H1 (cell line): ENCODE data around the gene DNAL4. TPM values are rescaled to one million over a fixed set of nuclear protein-coding genes. Genes with fewer than 3 reads are reported as not detected.

Source experiments
- CTCF ChIA-PET: fragments of 300-600 bp; sonication (Branson Sonifier 250); formaldehyde crosslinking; loops from one replicate; lab custom pipeline; 2021; ENCODE audit not compliant: partially characterized antibody; lab: Charles Lee
- POLR2A ChIA-PET: fragments of 300-600 bp; sonication (Branson Sonifier 250); formaldehyde crosslinking; loops from one replicate; lab custom pipeline; 2021; ENCODE audit warnings: inconsistent platforms; ENCODE audit not compliant: partially characterized antibody; lab: Charles Lee
- DNase-seq, 2 experiments: peaks; one replicate each; pipeline versions ENCODE4 v3.0.0 to v3.0.0-alpha.2; 2010 to 2022; ENCODE audit warnings: low spot score in 2 of 2, low read depth in 1 of 2, mixed read lengths in 1 of 2
- FAIRE-seq: peaks from 2 replicates; lab custom pipeline; 2011; peaks lifted over from hg19 to GRCh38; lab: Jason Lieb, UNC
- H2AFZ ChIP-seq: 2 replicates; pipeline ENCODE4 v1.8.1; 2012; ENCODE audit warnings: low read length, inconsistent platforms
- H2AK5ac ChIP-seq: 2 replicates; pipeline ENCODE4 v1.6.1; 2013; ENCODE audit warnings: low read depth, low read length
- H2BK120ac ChIP-seq: replicated peaks from 2 replicates; pipeline ENCODE3; 2013; ENCODE audit warnings: low read depth, low read length, inconsistent platforms
- H2BK12ac ChIP-seq: 2 replicates; pipeline ENCODE4 v1.6.1; 2013; ENCODE audit warnings: low read depth, low read length
- H2BK15ac ChIP-seq: 2 replicates; pipeline ENCODE4 v1.6.1; 2013; ENCODE audit warnings: low read length
- H2BK20ac ChIP-seq: 2 replicates; pipeline ENCODE4 v1.6.1; 2013; ENCODE audit warnings: low read length
- H2BK5ac ChIP-seq: 2 replicates; pipeline ENCODE4 v1.6.1; 2013; ENCODE audit warnings: low read depth, low read length
- H3K14ac ChIP-seq: 2 replicates; pipeline ENCODE4 v1.6.1; 2013; ENCODE audit warnings: inconsistent platforms; ENCODE audit not compliant: insufficient read length
- H3K18ac ChIP-seq: 2 replicates; pipeline ENCODE4 v1.6.1; 2013; ENCODE audit warnings: low read length; ENCODE audit errors: extremely low read depth
- H3K23ac ChIP-seq: 2 replicates; pipeline ENCODE4 v1.6.1; 2013; ENCODE audit warnings: inconsistent platforms; ENCODE audit not compliant: insufficient read length
- H3K23me2 ChIP-seq: 2 replicates; pipeline ENCODE4 v1.6.1; 2013; ENCODE audit warnings: low read depth, low read length
- H3K27ac ChIP-seq: 2 replicates; pipeline ENCODE4 v1.6.1; 2011; ENCODE audit warnings: low read depth, low read length, inconsistent platforms
- H3K27me3 ChIP-seq, 4 experiments: replicated peaks in 1 of 4; 1 replicate in 1 of 4; 2 replicates in 3 of 4; pipeline versions ENCODE4 v1.6.1 to v1.8.1; 2011 to 2013; ENCODE audit warnings: low read length in 3 of 4, mild to moderate bottlenecking in 3 of 4, inconsistent platforms in 2 of 4, mixed read lengths in 2 of 4, moderate library complexity in 1 of 4; ENCODE audit not compliant: control insufficient read depth in 3 of 4, insufficient read depth in 3 of 4; ENCODE audit errors: extremely low read depth in 1 of 4
- H3K36me3 ChIP-seq, 4 experiments: 2 replicates each; pipeline versions ENCODE4 v1.6.1 to v1.8.1; 2011 to 2013; ENCODE audit warnings: mild to moderate bottlenecking in 4 of 4, low read length in 3 of 4, moderate library complexity in 2 of 4, control low read depth in 1 of 4, inconsistent platforms in 1 of 4; ENCODE audit not compliant: insufficient read depth in 4 of 4, control insufficient read depth in 2 of 4
- H3K4ac ChIP-seq: replicated peaks from 2 replicates; pipeline ENCODE3; 2013; ENCODE audit warnings: low read length, low read depth, mixed read lengths, inconsistent platforms; ENCODE audit not compliant: insufficient read length
- H3K4me1 ChIP-seq, 4 experiments: replicated peaks in 1 of 4; 1 replicate in 1 of 4; 2 replicates in 3 of 4; pipeline versions ENCODE4 v1.6.1 to v1.8.1; 2011 to 2013; ENCODE audit warnings: low read length in 3 of 4, inconsistent platforms in 2 of 4, mixed read lengths in 1 of 4; ENCODE audit not compliant: insufficient read depth in 4 of 4, control insufficient read depth in 3 of 4
- H3K4me2 ChIP-seq, 2 experiments: 2 replicates each; pipeline versions ENCODE4 v1.6.1 to v1.8.1; 2011 to 2013; ENCODE audit warnings: low read depth in 2 of 2, low read length in 2 of 2, control low read depth in 1 of 2, inconsistent platforms in 1 of 2, mild to moderate bottlenecking in 1 of 2; ENCODE audit not compliant: insufficient read depth in 1 of 2
- H3K4me3 ChIP-seq, 4 experiments: fragments of 200-600, 300-600 bp in 1 of 4; sonication (generic), shearing (Covaris generic), sonication (Bioruptor Twin) in 1 of 4; 2 replicates each; pipeline versions ENCODE4 v1.5.1 to v1.8.1; 2011 to 2016; ENCODE audit warnings: low read length in 4 of 4, low read depth in 3 of 4, control low read depth in 2 of 4, inconsistent platforms in 2 of 4, mild to moderate bottlenecking in 2 of 4, mixed read lengths in 1 of 4, moderate library complexity in 1 of 4; ENCODE audit not compliant: insufficient read depth in 2 of 4; ENCODE audit errors: extremely low read depth in 1 of 4
- H3K56ac ChIP-seq: replicated peaks from 2 replicates; pipeline ENCODE3; 2013; ENCODE audit warnings: low read depth, mild to moderate bottlenecking, mixed read lengths, low read length, inconsistent platforms; ENCODE audit not compliant: insufficient read length
- H3K79me1 ChIP-seq: 2 replicates; pipeline ENCODE4 v1.6.1; 2013; ENCODE audit warnings: low read depth, low read length, control low read depth
- H3K79me2 ChIP-seq, 2 experiments: 2 replicates each; pipeline versions ENCODE4 v1.6.1 to v1.8.1; 2012 to 2013; ENCODE audit warnings: low read length in 2 of 2, mild to moderate bottlenecking in 2 of 2, inconsistent platforms in 1 of 2; ENCODE audit not compliant: insufficient read depth in 2 of 2, control insufficient read depth in 1 of 2
- H3K9ac ChIP-seq, 4 experiments: replicated peaks in 1 of 4; 1 replicate in 1 of 4; 2 replicates in 3 of 4; pipeline versions ENCODE4 v1.6.1 to v1.8.1; 2011 to 2013; ENCODE audit warnings: low read depth in 3 of 4, low read length in 3 of 4, control low read depth in 2 of 4, mild to moderate bottlenecking in 2 of 4, moderate library complexity in 2 of 4, inconsistent platforms in 1 of 4; ENCODE audit errors: extremely low read depth in 1 of 4
- H3K9me3 ChIP-seq, 2 experiments: 2 replicates each; pipeline versions ENCODE4 v1.6.1 to v1.8.1; 2012 to 2013; ENCODE audit warnings: mild to moderate bottlenecking in 2 of 2, moderate library complexity in 2 of 2, control low read depth in 1 of 2, inconsistent platforms in 1 of 2, low read depth in 1 of 2, low read length in 1 of 2, mixed read lengths in 1 of 2; ENCODE audit not compliant: insufficient read depth in 2 of 2
- H4K20me1 ChIP-seq, 2 experiments: replicated peaks in 1 of 2; 2 replicates each; pipeline versions ENCODE3 to v1.8.1; 2011 to 2013; ENCODE audit warnings: inconsistent platforms in 2 of 2, low read length in 2 of 2, mild to moderate bottlenecking in 1 of 2; ENCODE audit not compliant: insufficient read depth in 2 of 2, control insufficient read depth in 1 of 2
- H4K5ac ChIP-seq: 2 replicates; pipeline ENCODE4 v1.6.1; 2013; ENCODE audit warnings: low read length, low read depth, mixed read lengths, inconsistent platforms; ENCODE audit not compliant: insufficient read length
- H4K8ac ChIP-seq: 2 replicates; pipeline ENCODE4 v1.8.0; 2013; ENCODE audit warnings: mild to moderate bottlenecking, moderate library complexity, low read length, inconsistent platforms; ENCODE audit not compliant: insufficient read depth; ENCODE audit errors: extremely low read depth
- H4K91ac ChIP-seq: replicated peaks from 2 replicates; pipeline ENCODE3; 2013; ENCODE audit warnings: low read length, mixed read lengths, inconsistent platforms; ENCODE audit not compliant: insufficient read length
- ASH2L ChIP-seq: fragments of 200-600, 300-600 bp; sonication (generic); IDR thresholded peaks from one replicate; pipeline ENCODE4 v1.7.1; 2017; ENCODE audit warnings: low read length
- BRCA1 ChIP-seq: IDR thresholded peaks from 2 replicates; pipeline ENCODE4 v1.6.1; 2012; ENCODE audit warnings: low read depth, low read length, improper control_type of control experiment
- CHD2 ChIP-seq: IDR thresholded peaks from 2 replicates; pipeline ENCODE4 v1.6.1; 2012; ENCODE audit warnings: low read length, improper control_type of control experiment
- MAFK ChIP-seq: IDR thresholded peaks from 2 replicates; pipeline ENCODE4 v1.6.1; 2012; ENCODE audit warnings: low read depth, mild to moderate bottlenecking, improper control_type of control experiment, low read length
- NANOG ChIP-seq: IDR thresholded peaks from 2 replicates; pipeline ENCODE4 v1.6.1; 2011; ENCODE audit warnings: low read length, low read depth, mild to moderate bottlenecking, inconsistent platforms; ENCODE audit not compliant: insufficient read depth, poor library complexity, severe bottlenecking
- NRF1 ChIP-seq: IDR thresholded peaks from 2 replicates; pipeline ENCODE4 v1.6.1; 2011; ENCODE audit warnings: mild to moderate bottlenecking, low read depth, low read length, improper control_type of control experiment
- RNF2 ChIP-seq: fragments of 200-900, 300-1000 bp; sonication (generic); IDR thresholded peaks from 2 replicates; pipeline ENCODE4 v1.7.1; 2016; ENCODE audit warnings: borderline replicate concordance, low read depth, mild to moderate bottlenecking, antibody characterized with exemption, low read length; ENCODE audit not compliant: poor library complexity, severe bottlenecking; ENCODE audit errors: missing control alignments
- SAP30 ChIP-seq: fragments of 300-600 bp; sonication (generic); IDR thresholded peaks from 2 replicates; pipeline ENCODE4 v1.7.1; 2012; ENCODE audit warnings: low read length, moderate library complexity, mild to moderate bottlenecking, inconsistent platforms; ENCODE audit not compliant: insufficient read depth, insufficient replicate concordance
- SP1 ChIP-seq: IDR thresholded peaks from 2 replicates; pipeline ENCODE4 v1.6.1; 2011; ENCODE audit warnings: low read depth, low read length
- SUZ12 ChIP-seq: fragments of 200-600 bp; sonication (generic); IDR thresholded peaks from 2 replicates; pipeline ENCODE4 v1.6.1; 2012; ENCODE audit warnings: mild to moderate bottlenecking, inconsistent platforms, low read length, moderate library complexity, mixed read lengths
- TCF12 ChIP-seq: IDR thresholded peaks from 2 replicates; pipeline ENCODE4 v1.6.1; 2011; ENCODE audit warnings: low read depth, mild to moderate bottlenecking, low read length
- ZNF274 ChIP-seq: IDR thresholded peaks from 2 replicates; pipeline ENCODE4 v1.7.0; 2012; ENCODE audit warnings: low read length, borderline replicate concordance; ENCODE audit errors: extremely low read depth
- WGBS, 2 experiments: shearing (Covaris generic) in 1 of 2; methylation state at CpG; one replicate each; pipeline versions ENCODE4 v1.1.6 to v1.1.7; 2013 to 2015; ENCODE audit warnings: low lambda C conversion rate in 2 of 2, mixed read lengths in 2 of 2, inconsistent platforms in 1 of 2, low coverage in 1 of 2, missing lambda C conversion rate in 1 of 2; ENCODE audit not compliant: insufficient replicate concordance in 2 of 2, insufficient coverage in 1 of 2, insufficient read length in 1 of 2; ENCODE audit errors: extremely low coverage in 1 of 2, missing lambda C conversion rate in 1 of 2; 5-methylcytosine and 5-hydroxymethylcytosine counted together
- polyA plus RNA-seq, 7 experiments: library from polyadenylated mRNA; depleted of rRNA in 3 of 7; stranded (reverse) in 5 of 7; unstranded in 2 of 7; fragments of >200 nt in 5 of 7; fragments of 200-250 nt in 2 of 7; gene quantifications; 1 replicate in 5 of 7; 2 replicates in 1 of 7; 4 replicates in 1 of 7; pipeline versions ENCODE4 v1.2.1 to v1.2.3, GENCODE V29; 2011 to 2013; ENCODE audit warnings: missing spikeins in 2 of 7, mixed read lengths in 2 of 7
- total RNA-seq: library from RNA; stranded (reverse); fragmentation: NEBNext Ultra II Directional; extraction: Animal tissue kit (Norgen Biotek cat#: 25700); gene quantifications from 2 replicates; pipeline ENCODE4 v1.2.1, GENCODE V29; 2021

Gene DNAL4
- total and polyA plus RNA-seq, 2 of the 8 experiments (the other 6 are each of a cell fraction or from before 2014, with no cell fraction given), result 8.8 to 14.0 TPM

GRCh38 chr22:38781033-38781432 lies 12.9 kb downstream of the DNAL4 start:
- Histone ChIP-seq H3K56ac (no peak overlapping the region), H3K9ac (no peak overlapping the region), H2BK15ac (no peak overlapping the region), H3K79me2 (no peaks in the 10 kb centered on the region)
- no peak for TF ChIP-seq RNF2
- TF ChIP-seq ASH2L, result no peak
- no peak for TF ChIP-seq SUZ12
- TF ChIP-seq SP1, result no peak
- TF ChIP-seq BRCA1, result no peak
- TF ChIP-seq ZNF274, result no peak
- TF ChIP-seq SAP30, result no peak
- TF ChIP-seq NANOG, result no peak
- TF ChIP-seq NRF1, result no peak
- no peak for TF ChIP-seq MAFK
- TF ChIP-seq TCF12, result no peak
- TF ChIP-seq CHD2, result no peak
- TF ChIP-seq, all 59 proteins: peak for 0
- Histone ChIP-seq H4K5ac (no peak overlapping the region), H3K4me1 (peaks cover 0 to 4% (median 1%) of the 10 kb centered on the region in 4 experiments; a peak in 2 of 7 replicates), H3K4me3 (no peak overlapping the region), H3K14ac (no peak overlapping the region), H3K4ac (no peak overlapping the region), H2AK5ac (no peak overlapping the region), H2BK5ac (no peak overlapping the region), H3K79me1 (peaks cover 2% of the 10 kb centered on the region; the same call in 1 of the 2 replicates), H3K36me3 (no peaks in the 10 kb centered on the region), H4K91ac (no peak overlapping the region), H4K20me1 (no peaks in the 10 kb centered on the region), H3K27ac (no peak overlapping the region), H3K23ac (no peak overlapping the region), H3K23me2 (no peaks in the 10 kb centered on the region), H4K8ac (no peak overlapping the region; the same call in 1 of the 2 replicates), H2AFZ (no peak overlapping the region), H2BK12ac (no peak overlapping the region), H3K4me2 (no peak overlapping the region), H3K27me3 (no peaks in the 10 kb centered on the region), H3K18ac (no peak overlapping the region), H2BK120ac (no peak overlapping the region), H2BK20ac (no peak overlapping the region), H3K9me3 (no peaks in the 10 kb centered on the region)
- FAIRE-seq (no peak), DNase-seq (no peak)
- POLR2A ChIA-PET, result no interaction called here
- CTCF ChIA-PET, result interaction anchor here (0.6 to 6.9 kb wide), 2 partner anchors 13 to 146 kb away, joined by 3 to 75 read pairs; no protein-coding TSS in a partner anchor
- 91% methylated on average over 13 of the region's 13 CpGs; no CpG with 5 or more reads in 1 of the 2 experiments for WGBS, 2 experiments
